ENCODE results near the gene BCL7A. TPM values are rescaled to one million over a fixed set of nuclear protein-coding genes. Genes with fewer than 3 reads are reported as not detected.

The BCL7A gene
- total and polyA plus RNA-seq, 9 of the 15 experiments (the other 6 are each of a cell fraction or from before 2014, with no cell fraction given), result 0.25 to 21.9 (median 14.9) TPM

DNA sequence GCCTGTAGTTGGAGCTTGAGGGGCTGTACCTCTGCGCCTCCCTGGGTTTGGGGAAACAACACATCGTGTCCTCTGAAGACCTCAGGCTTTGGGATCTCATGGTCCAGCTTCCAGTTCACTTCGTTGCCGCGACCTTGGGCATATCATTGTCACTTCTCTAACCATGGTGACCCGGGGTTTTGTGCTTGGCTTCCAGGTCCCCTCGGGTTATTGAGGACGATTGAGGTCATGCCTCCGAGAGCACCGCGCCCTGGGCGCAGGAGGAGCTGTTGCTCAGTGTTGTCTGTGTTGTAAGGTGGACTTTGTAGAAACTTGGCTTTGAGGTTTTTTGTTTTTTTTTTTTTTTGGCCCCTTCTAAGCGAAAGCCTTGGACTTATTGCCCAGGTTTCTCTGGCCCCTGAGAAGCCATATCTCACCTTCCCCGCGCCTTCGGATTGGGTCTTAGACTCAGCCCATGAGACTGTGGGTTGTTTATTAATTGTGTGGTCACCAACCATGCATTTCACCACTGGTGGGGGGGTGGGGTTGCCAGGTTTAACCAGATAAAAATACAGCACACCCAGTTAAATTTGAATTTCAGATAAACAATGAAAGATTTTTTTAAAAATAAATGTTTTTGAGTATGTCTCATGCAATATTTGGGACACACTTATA lies 2.6 kb downstream of the BCL7A start:
- ATAC-seq (peak; percentile 47), FAIRE-seq (peak; percentile 84), DNase-seq (ENCODE audit: extremely low read depth in 1 of 4, low spot score in 3 of 4) (peak in 3 of 4 experiments; percentile 37 to 58 (median 51))
- H3K9me1 ChIP-seq (ENCODE audit: control insufficient read depth, insufficient read depth, low read length), result peaks cover 1% of the 10 kb centered on the region
- H3K4me3 ChIP-seq, result peak overlapping the region; percentile 73
- no peaks in the 10 kb centered on the region; the same call in 1 of the 2 replicates for H3K9me3 ChIP-seq (replicated peaks; ENCODE audit: control insufficient read depth, insufficient read depth, low read depth, low read length)
- CTCF ChIA-PET (ENCODE audit: low intra/inter-chr PET ratio), result no interaction called here
- peak overlapping the region; percentile 80 to 98; a peak in 3 of 4 replicates for H3K9ac ChIP-seq (ENCODE audit: insufficient read depth in 1 of 2, low read depth in 2 of 2, low read length in 2 of 2)
- in situ Hi-C loops (cut with MboI) (no loop called here), intact Hi-C loops (cut with micrococcal nuclease) (loop anchor here (5.0 kb wide), 1 partner anchor 92 kb away; no protein-coding TSS in a partner anchor)
- H3K36me3 ChIP-seq (ENCODE audit: control insufficient read depth, insufficient read depth, low read length), result no peaks in the 10 kb centered on the region
- H3K4me1 ChIP-seq (replicated peaks in 1 of 2; ENCODE audit: control insufficient read depth in 2 of 2, insufficient read depth in 2 of 2, low read length in 2 of 2), result peaks cover 17 to 52% of the 10 kb centered on the region in 2 experiments
- peaks cover 5% of the 10 kb centered on the region; the same call in 1 of the 2 replicates for H4K20me1 ChIP-seq (replicated peaks; ENCODE audit: control insufficient read depth, insufficient read depth, low read length)
- peak overlapping the region; percentile 93 for H3K27ac ChIP-seq (ENCODE audit: extremely low read depth, low read depth, low read length)
- WGBS (ENCODE audit: insufficient coverage, low coverage, missing lambda C conversion rate), result 17% methylated on average over 16 of the region's 16 CpGs
- POLR2A ChIA-PET, result interaction anchor here (0.5 to 1.2 kb wide), 6 partner anchors 9 to 116 kb away, joined by 3 to 4 read pairs (median 3); no protein-coding TSS in a partner anchor
- H3K79me2 ChIP-seq (ENCODE audit: control insufficient read depth, insufficient read depth, low read length), result peaks cover 68% of the 10 kb centered on the region
- no peaks in the 10 kb centered on the region; a peak in 1 of 5 replicates for H3K27me3 ChIP-seq (ENCODE audit: control insufficient read depth in 2 of 2, insufficient read depth in 2 of 2, low read length in 2 of 2)
- no peak overlapping the region for H2AFZ ChIP-seq (ENCODE audit: low read depth, low read length)
- no TSS peak for BruUV-seq (replicated peaks)
- H3K4me2 ChIP-seq (ENCODE audit: insufficient read depth, low read length), result peak overlapping the region; percentile 74
- TF ChIP-seq, protein P1, sequence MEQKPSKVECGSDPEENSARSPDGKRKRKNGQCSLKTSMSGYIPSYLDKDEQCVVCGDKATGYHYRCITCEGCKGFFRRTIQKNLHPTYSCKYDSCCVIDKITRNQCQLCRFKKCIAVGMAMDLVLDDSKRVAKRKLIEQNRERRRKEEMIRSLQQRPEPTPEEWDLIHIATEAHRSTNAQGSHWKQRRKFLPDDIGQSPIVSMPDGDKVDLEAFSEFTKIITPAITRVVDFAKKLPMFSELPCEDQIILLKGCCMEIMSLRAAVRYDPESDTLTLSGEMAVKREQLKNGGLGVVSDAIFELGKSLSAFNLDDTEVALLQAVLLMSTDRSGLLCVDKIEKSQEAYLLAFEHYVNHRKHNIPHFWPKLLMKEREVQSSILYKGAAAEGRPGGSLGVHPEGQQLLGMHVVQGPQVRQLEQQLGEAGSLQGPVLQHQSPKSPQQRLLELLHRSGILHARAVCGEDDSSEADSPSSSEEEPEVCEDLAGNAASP (IDR thresholded peaks at IDR 0.05), result peak; percentile 61; the same call in 1 of the 2 replicates
- TF ChIP-seq ZBTB33 (CRISPR knock-in tag; IDR thresholded peaks at IDR 0.05), result 0 out of 2 replicates have a peak, but pooled peaks have one; percentile 37
- 0 out of 2 replicates have a peak, but pooled peaks have one; percentile 13 for TF ChIP-seq VEZF1 (CRISPR knock-in tag; IDR thresholded peaks at IDR 0.05)
- 0 out of 2 replicates have a peak, but pooled peaks have one; percentile 37 for TF ChIP-seq HDAC6 (IDR thresholded peaks at IDR 0.05; ENCODE audit: low read depth, low read length)
- no peak for TF ChIP-seq CBX3 (IDR thresholded peaks at IDR 0.05; ENCODE audit: borderline replicate concordance in 1 of 2, low read length in 2 of 2)
- no peak for TF ChIP-seq CEBPB (tag; IDR thresholded peaks at IDR 0.05)
- no peak for TF ChIP-seq SMAD1 (IDR thresholded peaks at IDR 0.05; ENCODE audit: low read depth, low read length, partially characterized antibody)
- no peak for TF ChIP-seq CEBPG (CRISPR knock-in tag; IDR thresholded peaks at IDR 0.05)
- no peak for TF ChIP-seq CEBPG (tag; conservative IDR thresholded peaks at IDR 0.05 in 1 of 2, IDR thresholded peaks at IDR 0.05 in 1 of 2)
- no peak for TF ChIP-seq SMARCE1 (IDR thresholded peaks at IDR 0.05)
- TF ChIP-seq CTCF (IDR thresholded peaks at IDR 0.05 in 2 of 3, conservative IDR thresholded peaks at IDR 0.05 in 1 of 3; ENCODE audit: insufficient read depth in 2 of 3, low read depth in 1 of 3, low read length in 3 of 3), result peak in 1 of 3 experiments; percentile 12; a peak in 1 of 6 replicates
- no peak for TF ChIP-seq ZBTB8A (IDR thresholded peaks at IDR 0.05; ENCODE audit: partially characterized antibody)
- no peak for TF ChIP-seq SMARCB1 (IDR thresholded peaks at IDR 0.05; ENCODE audit: insufficient read length, low read depth)
